Common myeloid progenitor, CD34-positive (primary cell): Measurements from ENCODE around the gene STK32B.
A peak's percentile ranks its signal among the peaks of the same experiment; 100 is the strongest.

Source experiments
- CTCF ChIA-PET: fragments of 350-600 bp; sonication (Branson Sonifier 250); formaldehyde crosslinking; loops from one replicate; lab custom pipeline; 2021; ENCODE audit warnings: antibody characterized with exemption; lab: Charles Lee
- POLR2A ChIA-PET: fragments of 350-600 bp; sonication (Branson Sonifier 250); formaldehyde crosslinking; loops from one replicate; lab custom pipeline; 2021; ENCODE audit warnings: antibody characterized with exemption; lab: Charles Lee
- DNase-seq, 3 donors: peaks; one replicate each; pipeline versions ENCODE4 v3.0.0 to v3.0.0-alpha.2; 2013
- H3K27ac ChIP-seq, 2 experiments: 1 replicate in 1 of 2; 2 replicates in 1 of 2; pipeline ENCODE4 v1.7.0; 2013; ENCODE audit warnings: inconsistent platforms in 2 of 2, low read length in 2 of 2, mild to moderate bottlenecking in 2 of 2, low read depth in 1 of 2, moderate library complexity in 1 of 2; ENCODE audit not compliant: severe bottlenecking in 2 of 2, insufficient read depth in 1 of 2, poor library complexity in 1 of 2
- H3K27me3 ChIP-seq, 5 experiments: replicated peaks in 2 of 5; 1 replicate in 3 of 5; 2 replicates in 2 of 5; pipeline versions ENCODE4 v1.6.1 to v1.7.0; 2013; ENCODE audit warnings: low read length in 4 of 5, mild to moderate bottlenecking in 2 of 5, moderate library complexity in 2 of 5, inconsistent platforms in 1 of 5; ENCODE audit not compliant: insufficient read depth in 5 of 5, control insufficient read depth in 4 of 5
- H3K36me3 ChIP-seq, 4 experiments: 1 replicate in 2 of 4; 2 replicates in 2 of 4; pipeline versions ENCODE4 v1.6.1 to v1.7.0; 2013; ENCODE audit warnings: low read length in 3 of 4, control low read depth in 1 of 4, mild to moderate bottlenecking in 1 of 4; ENCODE audit not compliant: control insufficient read depth in 4 of 4, insufficient read depth in 4 of 4
- H3K4me1 ChIP-seq, 4 experiments: 1 replicate in 3 of 4; 2 replicates in 1 of 4; pipeline versions ENCODE4 v1.6.1 to v1.7.1; 2013; ENCODE audit warnings: low read length in 3 of 4, mild to moderate bottlenecking in 3 of 4, control low read depth in 1 of 4, inconsistent platforms in 1 of 4, moderate library complexity in 1 of 4; ENCODE audit not compliant: control insufficient read depth in 4 of 4, insufficient read depth in 4 of 4; ENCODE audit errors: control extremely low read depth in 1 of 4
- H3K4me3 ChIP-seq, 7 experiments: 1 replicate in 4 of 7; 2 replicates in 3 of 7; pipeline versions ENCODE4 v1.5.1 to v1.7.0; 2013; ENCODE audit warnings: mild to moderate bottlenecking in 7 of 7, low read length in 6 of 7, moderate library complexity in 6 of 7, inconsistent platforms in 2 of 7, low read depth in 2 of 7, control low read depth in 1 of 7; ENCODE audit not compliant: insufficient read depth in 4 of 7, control insufficient read depth in 1 of 7; ENCODE audit errors: extremely low read depth in 1 of 7
- H3K9me3 ChIP-seq, 5 experiments: 1 replicate in 4 of 5; 2 replicates in 1 of 5; pipeline versions ENCODE4 v1.6.1 to v1.7.1; 2013; ENCODE audit warnings: low read length in 4 of 5, mild to moderate bottlenecking in 2 of 5, inconsistent platforms in 1 of 5, low read depth in 1 of 5, moderate library complexity in 1 of 5; ENCODE audit not compliant: control insufficient read depth in 4 of 5, insufficient read depth in 2 of 5; ENCODE audit errors: control extremely low read depth in 1 of 5
- WGBS: methylation state at CpG from one replicate; pipeline ENCODE4 v1.1.5; 2013; ENCODE audit not compliant: insufficient coverage; 5-methylcytosine and 5-hydroxymethylcytosine counted together

Gene STK32B

GRCh38 chr4:5372198-5372597 lies 320.9 kb downstream of the STK32B start:
- no peak overlapping the region for H3K4me3 ChIP-seq
- 100% methylated on average over 3 of the region's 6 CpGs for WGBS
- ChIA-PET POLR2A (no interaction called here), CTCF (no interaction called here)
- H3K4me1 ChIP-seq = no peaks in the 10 kb centered on the region
- DNase-seq = no peak
- H3K9me3 ChIP-seq = peaks cover 0 to 13% (median 0%) of the 10 kb centered on the region in 5 experiments
- no peaks in the 10 kb centered on the region for H3K36me3 ChIP-seq
- H3K27ac ChIP-seq = no peak overlapping the region
- no peaks in the 10 kb centered on the region for H3K27me3 ChIP-seq

GRCh38 chr4:5373327-5373726 lies 322.0 kb downstream of the STK32B start:
- Histone ChIP-seq H3K4me3 (no peak overlapping the region), H3K27ac (no peak overlapping the region), H3K27me3 (no peaks in the 10 kb centered on the region), H3K36me3 (no peaks in the 10 kb centered on the region), H3K4me1 (no peaks in the 10 kb centered on the region), H3K9me3 (peaks cover 0 to 17% (median 2%) of the 10 kb centered on the region in 5 experiments)
- WGBS = 100% methylated on average over 3 of the region's 4 CpGs
- ChIA-PET POLR2A (no interaction called here), CTCF (no interaction called here)
- DNase-seq = no peak

GRCh38 chr4:5374592-5374991 lies 323.3 kb downstream of the STK32B start:
- ChIA-PET POLR2A (no interaction called here), CTCF (no interaction called here)
- no peak for DNase-seq
- Histone ChIP-seq H3K9me3 (peaks cover 0 to 17% (median 2%) of the 10 kb centered on the region in 5 experiments), H3K36me3 (no peaks in the 10 kb centered on the region), H3K27me3 (no peaks in the 10 kb centered on the region), H3K27ac (no peak overlapping the region), H3K4me3 (no peak overlapping the region), H3K4me1 (no peaks in the 10 kb centered on the region)
- WGBS = 91% methylated on average over 4 of the region's 7 CpGs

DNA sequence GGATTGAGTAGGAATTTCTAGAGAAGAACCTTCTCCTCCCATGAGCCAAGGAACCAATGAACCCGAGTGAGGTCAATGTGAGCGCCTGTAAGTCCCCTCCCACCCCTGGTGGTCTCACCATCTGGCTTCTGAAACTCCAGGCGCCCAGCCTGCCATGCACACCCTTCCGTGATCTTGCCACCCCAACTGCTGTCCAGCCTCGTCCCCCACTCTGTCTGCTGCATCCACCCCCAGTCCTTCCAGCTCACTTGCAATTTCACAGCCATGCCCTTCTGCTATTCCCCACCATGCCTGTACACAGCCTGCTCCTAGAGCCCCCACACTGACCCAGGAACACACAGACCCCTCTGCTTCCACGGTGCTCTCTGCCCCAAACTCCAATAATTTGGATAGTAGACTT lies 323.7 kb downstream of the STK32B start:
- no peak overlapping the region for H3K4me3 ChIP-seq
- no peak for DNase-seq
- H3K27me3 ChIP-seq = no peaks in the 10 kb centered on the region
- no peak overlapping the region for H3K27ac ChIP-seq
- ChIA-PET POLR2A (no interaction called here), CTCF (no interaction called here)
- no peaks in the 10 kb centered on the region for H3K4me1 ChIP-seq
- WGBS = 93% methylated on average over 4 of the region's 6 CpGs
- peaks cover 0 to 17% (median 2%) of the 10 kb centered on the region in 5 experiments for H3K9me3 ChIP-seq
- no peaks in the 10 kb centered on the region for H3K36me3 ChIP-seq

GRCh38 chr4:5376015-5376414 lies 324.7 kb downstream of the STK32B start:
- no peak overlapping the region for H3K27ac ChIP-seq
- no peaks in the 10 kb centered on the region for H3K27me3 ChIP-seq
- no peaks in the 10 kb centered on the region for H3K4me1 ChIP-seq
- no peaks in the 10 kb centered on the region for H3K36me3 ChIP-seq
- CTCF ChIA-PET = no interaction called here
- 98% methylated on average over 5 of the region's 5 CpGs for WGBS
- no peak for DNase-seq
- POLR2A ChIA-PET = no interaction called here
- H3K4me3 ChIP-seq = no peak overlapping the region
- peaks cover 0 to 17% (median 2%) of the 10 kb centered on the region in 5 experiments for H3K9me3 ChIP-seq

- WGBS = 97% methylated on average over 6 of the region's 8 CpGs
- Histone ChIP-seq H3K4me3 (no peak overlapping the region), H3K27me3 (no peaks in the 10 kb centered on the region), H3K4me1 (no peaks in the 10 kb centered on the region), H3K27ac (no peak overlapping the region), H3K36me3 (no peaks in the 10 kb centered on the region), H3K9me3 (peaks cover 0 to 17% (median 2%) of the 10 kb centered on the region in 5 experiments)
- DNase-seq = peak; percentile 2 to 14 (median 7)
- ChIA-PET POLR2A (no interaction called here), CTCF (no interaction called here)
These were observed 326.7 kb downstream of the STK32B start for GRCh38 chr4:5378002-5378401.

DNA sequence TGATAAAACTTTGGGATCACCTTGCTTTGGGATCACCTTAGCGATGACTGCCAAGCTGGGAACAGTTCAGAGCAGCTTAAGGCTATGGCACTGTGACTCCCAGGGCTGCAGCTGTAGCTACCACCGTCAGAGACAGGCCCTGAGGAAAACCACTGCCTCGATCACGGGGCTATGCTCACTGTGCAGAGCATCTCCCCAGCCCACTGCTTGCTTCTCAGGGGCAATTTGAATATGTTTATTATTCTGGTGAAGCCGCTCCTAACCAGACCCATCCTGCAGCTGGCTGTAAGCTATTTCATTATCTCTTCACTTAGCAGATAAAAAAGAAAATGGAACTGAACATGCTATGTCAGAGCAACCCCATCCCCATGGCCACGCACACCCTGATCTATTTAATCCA lies 328.6 kb downstream of the STK32B start:
- CTCF ChIA-PET = no interaction called here

More for the DNA sequence above, 328.6 kb downstream of the STK32B start:
- DNase-seq = no peak
- Histone ChIP-seq H3K36me3 (no peaks in the 10 kb centered on the region), H3K27ac (no peak overlapping the region), H3K9me3 (peaks cover 0 to 10% (median 2%) of the 10 kb centered on the region in 5 experiments), H3K27me3 (no peaks in the 10 kb centered on the region), H3K4me3 (no peak overlapping the region), H3K4me1 (no peaks in the 10 kb centered on the region)
- POLR2A ChIA-PET = no interaction called here
- 100% methylated on average over 2 of the region's 6 CpGs for WGBS
